Measurements from ENCODE around the gene MME. TPM values are rescaled to one million over a fixed set of nuclear protein-coding genes. Genes with fewer than 3 reads are reported as not detected.

Gene MME
- total and polyA plus RNA-seq, 4 donors = 4.1 to 20.7 (median 9.5) TPM

- Histone ChIP-seq H3K27me3 (ENCODE audit: control insufficient read depth in 4 of 4, insufficient read depth in 4 of 4, low read length in 3 of 4) (no peaks in the 10 kb centered on the region), H3K9me3 (ENCODE audit: control insufficient read depth in 4 of 4, low read length in 3 of 4) (no peaks in the 10 kb centered on the region), H3K36me3 (ENCODE audit: control insufficient read depth in 4 of 4, insufficient read depth in 3 of 4, low read depth in 1 of 4, low read length in 3 of 4) (peaks cover 0 to 16% (median 3%) of the 10 kb centered on the region in 4 donors), H3K9ac (ENCODE audit: low read depth in 1 of 2, low read length in 2 of 2) (no peak overlapping the region), H3K4me3 (ENCODE audit: low read depth in 1 of 3, low read length in 3 of 3) (no peak overlapping the region), H3K4me1 (ENCODE audit: control insufficient read depth in 4 of 4, insufficient read depth in 4 of 4, low read length in 3 of 4) (peaks cover 0 to 3% (median under 1%) of the 10 kb centered on the region in 4 donors), H3K27ac (ENCODE audit: low read depth in 1 of 2, low read length in 2 of 2) (no peak overlapping the region)
- no peak for DNase-seq (ENCODE audit: low spot score)
- TF ChIP-seq, protein P1, sequence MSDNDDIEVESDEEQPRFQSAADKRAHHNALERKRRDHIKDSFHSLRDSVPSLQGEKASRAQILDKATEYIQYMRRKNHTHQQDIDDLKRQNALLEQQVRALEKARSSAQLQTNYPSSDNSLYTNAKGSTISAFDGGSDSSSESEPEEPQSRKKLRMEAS (IDR thresholded peaks at IDR 0.05) = no peak
- no peak for TF ChIP-seq YY1 (IDR thresholded peaks at IDR 0.05)
- no peak for TF ChIP-seq JUND (IDR thresholded peaks at IDR 0.05)
- TF ChIP-seq, protein P2, sequence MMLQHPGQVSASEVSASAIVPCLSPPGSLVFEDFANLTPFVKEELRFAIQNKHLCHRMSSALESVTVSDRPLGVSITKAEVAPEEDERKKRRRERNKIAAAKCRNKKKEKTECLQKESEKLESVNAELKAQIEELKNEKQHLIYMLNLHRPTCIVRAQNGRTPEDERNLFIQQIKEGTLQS (IDR thresholded peaks at IDR 0.05) = no peak
- no peak for TF ChIP-seq GABPA (IDR thresholded peaks at IDR 0.05 in 1 of 2, conservative IDR thresholded peaks at IDR 0.05 in 1 of 2)
- no peak for TF ChIP-seq SP1 (IDR thresholded peaks at IDR 0.05)
- TF ChIP-seq EGR1 (IDR thresholded peaks at IDR 0.05; ENCODE audit: low read depth in 2 of 2) = no peak
- no peak for TF ChIP-seq FOXA2 (IDR thresholded peaks at IDR 0.05)
- no peak for TF ChIP-seq CTCF (IDR thresholded peaks at IDR 0.05; ENCODE audit: low read depth, low read length, missing input control)
- no peak for TF ChIP-seq FOXA1 (IDR thresholded peaks at IDR 0.05)
- TF ChIP-seq RXRA (IDR thresholded peaks at IDR 0.05) = no peak
- TF ChIP-seq, protein P3, sequence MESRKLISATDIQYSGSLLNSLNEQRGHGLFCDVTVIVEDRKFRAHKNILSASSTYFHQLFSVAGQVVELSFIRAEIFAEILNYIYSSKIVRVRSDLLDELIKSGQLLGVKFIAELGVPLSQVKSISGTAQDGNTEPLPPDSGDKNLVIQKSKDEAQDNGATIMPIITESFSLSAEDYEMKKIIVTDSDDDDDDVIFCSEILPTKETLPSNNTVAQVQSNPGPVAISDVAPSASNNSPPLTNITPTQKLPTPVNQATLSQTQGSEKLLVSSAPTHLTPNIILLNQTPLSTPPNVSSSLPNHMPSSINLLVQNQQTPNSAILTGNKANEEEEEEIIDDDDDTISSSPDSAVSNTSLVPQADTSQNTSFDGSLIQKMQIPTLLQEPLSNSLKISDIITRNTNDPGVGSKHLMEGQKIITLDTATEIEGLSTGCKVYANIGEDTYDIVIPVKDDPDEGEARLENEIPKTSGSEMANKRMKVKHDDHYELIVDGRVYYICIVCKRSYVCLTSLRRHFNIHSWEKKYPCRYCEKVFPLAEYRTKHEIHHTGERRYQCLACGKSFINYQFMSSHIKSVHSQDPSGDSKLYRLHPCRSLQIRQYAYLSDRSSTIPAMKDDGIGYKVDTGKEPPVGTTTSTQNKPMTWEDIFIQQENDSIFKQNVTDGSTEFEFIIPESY (IDR thresholded peaks at IDR 0.05) = no peak
- TF ChIP-seq, protein P4, sequence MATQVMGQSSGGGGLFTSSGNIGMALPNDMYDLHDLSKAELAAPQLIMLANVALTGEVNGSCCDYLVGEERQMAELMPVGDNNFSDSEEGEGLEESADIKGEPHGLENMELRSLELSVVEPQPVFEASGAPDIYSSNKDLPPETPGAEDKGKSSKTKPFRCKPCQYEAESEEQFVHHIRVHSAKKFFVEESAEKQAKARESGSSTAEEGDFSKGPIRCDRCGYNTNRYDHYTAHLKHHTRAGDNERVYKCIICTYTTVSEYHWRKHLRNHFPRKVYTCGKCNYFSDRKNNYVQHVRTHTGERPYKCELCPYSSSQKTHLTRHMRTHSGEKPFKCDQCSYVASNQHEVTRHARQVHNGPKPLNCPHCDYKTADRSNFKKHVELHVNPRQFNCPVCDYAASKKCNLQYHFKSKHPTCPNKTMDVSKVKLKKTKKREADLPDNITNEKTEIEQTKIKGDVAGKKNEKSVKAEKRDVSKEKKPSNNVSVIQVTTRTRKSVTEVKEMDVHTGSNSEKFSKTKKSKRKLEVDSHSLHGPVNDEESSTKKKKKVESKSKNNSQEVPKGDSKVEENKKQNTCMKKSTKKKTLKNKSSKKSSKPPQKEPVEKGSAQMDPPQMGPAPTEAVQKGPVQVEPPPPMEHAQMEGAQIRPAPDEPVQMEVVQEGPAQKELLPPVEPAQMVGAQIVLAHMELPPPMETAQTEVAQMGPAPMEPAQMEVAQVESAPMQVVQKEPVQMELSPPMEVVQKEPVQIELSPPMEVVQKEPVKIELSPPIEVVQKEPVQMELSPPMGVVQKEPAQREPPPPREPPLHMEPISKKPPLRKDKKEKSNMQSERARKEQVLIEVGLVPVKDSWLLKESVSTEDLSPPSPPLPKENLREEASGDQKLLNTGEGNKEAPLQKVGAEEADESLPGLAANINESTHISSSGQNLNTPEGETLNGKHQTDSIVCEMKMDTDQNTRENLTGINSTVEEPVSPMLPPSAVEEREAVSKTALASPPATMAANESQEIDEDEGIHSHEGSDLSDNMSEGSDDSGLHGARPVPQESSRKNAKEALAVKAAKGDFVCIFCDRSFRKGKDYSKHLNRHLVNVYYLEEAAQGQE (IDR thresholded peaks at IDR 0.05) = no peak
- TF ChIP-seq HNF4G (IDR thresholded peaks at IDR 0.05) = no peak
- WGBS = 86% methylated on average over 7 of the region's 7 CpGs
Measured at GRCh38 chr3:155089495-155089894, 9.4 kb downstream of the MME start.

GRCh38 chr3:155093261-155093660 lies 13.1 kb downstream of the MME start:
- H3K9ac ChIP-seq (ENCODE audit: low read depth in 1 of 2, low read length in 2 of 2) = no peak overlapping the region
- H3K4me3 ChIP-seq (ENCODE audit: low read depth in 1 of 3, low read length in 3 of 3) = no peak overlapping the region
- no peak overlapping the region for H3K27ac ChIP-seq (ENCODE audit: low read depth in 1 of 2, low read length in 2 of 2)
- H3K4me1 ChIP-seq (ENCODE audit: control insufficient read depth in 4 of 4, insufficient read depth in 4 of 4, low read length in 3 of 4) = peaks cover 0 to 3% (median 0%) of the 10 kb centered on the region in 4 donors
- no peak for TF ChIP-seq RAD21 (IDR thresholded peaks at IDR 0.05)
- TF ChIP-seq GABPA (IDR thresholded peaks at IDR 0.05 in 1 of 2, conservative IDR thresholded peaks at IDR 0.05 in 1 of 2) = no peak
- no peak for TF ChIP-seq JUND (IDR thresholded peaks at IDR 0.05)
- TF ChIP-seq, protein P2 (IDR thresholded peaks at IDR 0.05) = no peak
- no peak for TF ChIP-seq YY1 (IDR thresholded peaks at IDR 0.05)
- no peak for TF ChIP-seq RXRA (IDR thresholded peaks at IDR 0.05)
- TF ChIP-seq, protein P4 (IDR thresholded peaks at IDR 0.05) = no peak
- TF ChIP-seq, protein P1 (IDR thresholded peaks at IDR 0.05) = no peak
- WGBS = 82% methylated on average over 7 of the region's 7 CpGs
- H3K36me3 ChIP-seq (ENCODE audit: control insufficient read depth in 4 of 4, insufficient read depth in 3 of 4, low read depth in 1 of 4, low read length in 3 of 4) = peaks cover 0 to 12% (median 2%) of the 10 kb centered on the region in 4 donors
- DNase-seq (ENCODE audit: low spot score) = no peak
- H3K9me3 ChIP-seq (ENCODE audit: control insufficient read depth in 4 of 4, low read length in 3 of 4) = no peaks in the 10 kb centered on the region
- no peaks in the 10 kb centered on the region for H3K27me3 ChIP-seq (ENCODE audit: control insufficient read depth in 4 of 4, insufficient read depth in 4 of 4, low read length in 3 of 4)

Data from liver (tissue), 9 donors.